Spleen (tissue), 7 donors: Measurements from ENCODE around the gene PERCC1.

Experiments used
- POLR2A ChIP-seq, 3 donors: fragments of 450-650 bp; IDR thresholded peaks; one replicate each; pipeline ENCODE4 v1.5.1; 2017; ENCODE audit warnings: antibody characterized with exemption in 3 of 3, mild to moderate bottlenecking in 1 of 3
- POLR2AphosphoS5 ChIP-seq, 3 donors: sonication (generic); formaldehyde crosslinking; IDR thresholded peaks; one replicate each; pipeline ENCODE4 v1.5.1; 2017; ENCODE audit warnings: antibody characterized with exemption in 3 of 3
- TF ChIP-seq, protein P1 (sequence below), 11 experiments: fragments of 200-600 bp in 7 of 11; fragments of 450-650 bp in 4 of 11; sonication (generic) in 4 of 11; IDR thresholded peaks in 8 of 11; conservative IDR thresholded peaks in 3 of 11; 1 replicate in 7 of 11; 2 replicates in 4 of 11; pipeline versions ENCODE4 v1.4.0 to v1.8.0; 2016 to 2021; ENCODE audit warnings: antibody characterized with exemption in 11 of 11, inconsistent platforms in 4 of 11, mild to moderate bottlenecking in 1 of 11
- donor health status: DM: no; HTN: no; CAD: no; lungs with moderate emphysema.
- donor health status: DM: no; HTN: no; CAD: no.
- donor health status: DM: no; HTN: no; CAD: no.

DNA sequence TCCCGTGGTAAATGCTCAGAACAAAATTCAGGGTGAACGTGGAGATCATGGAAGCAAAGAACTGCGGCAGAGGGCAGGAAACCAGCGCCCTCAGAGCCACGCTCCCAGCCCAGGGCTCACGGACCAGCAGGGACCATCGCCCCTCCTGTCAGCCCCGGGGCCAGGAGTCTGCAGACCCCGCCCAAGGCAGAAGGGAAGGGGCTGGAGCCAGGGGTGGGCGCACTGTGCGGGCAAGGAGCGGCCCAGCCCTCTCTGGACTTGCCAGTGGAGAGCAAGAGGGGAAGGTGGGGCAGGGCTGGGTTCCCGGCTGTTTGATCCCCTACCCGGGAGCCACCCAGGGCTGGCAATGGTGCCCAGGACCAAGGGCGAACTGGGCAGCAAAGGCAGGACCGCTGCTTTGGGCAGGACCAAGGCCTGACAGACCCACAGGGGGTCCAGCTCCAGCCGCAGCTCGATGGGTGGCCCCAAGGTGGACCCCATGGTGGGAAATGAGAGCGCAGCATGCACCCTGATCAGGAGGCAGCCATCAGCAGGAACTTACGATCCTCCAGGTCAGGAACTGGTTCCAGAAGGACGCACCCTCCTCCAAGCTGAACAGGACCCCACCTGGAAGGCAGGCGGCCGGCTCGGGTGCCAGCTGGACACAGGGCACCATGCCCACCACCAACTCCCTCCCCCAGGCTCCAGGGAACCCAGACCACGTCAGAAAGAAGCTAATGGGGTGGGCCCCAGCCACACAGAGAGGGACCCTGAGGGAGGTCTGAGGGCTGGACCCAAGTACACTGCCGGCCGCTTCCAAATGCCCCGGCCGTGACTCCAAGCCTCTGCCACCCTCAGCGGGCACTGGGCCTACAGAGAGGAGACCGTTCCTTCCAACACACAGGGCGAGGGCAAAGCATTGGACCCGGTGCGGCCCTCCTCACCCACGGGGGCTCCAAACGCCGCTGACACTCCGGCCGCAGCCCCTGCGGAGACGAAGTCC, 24.6 kb downstream of the PERCC1 start:
- TF ChIP-seq, protein P1, sequence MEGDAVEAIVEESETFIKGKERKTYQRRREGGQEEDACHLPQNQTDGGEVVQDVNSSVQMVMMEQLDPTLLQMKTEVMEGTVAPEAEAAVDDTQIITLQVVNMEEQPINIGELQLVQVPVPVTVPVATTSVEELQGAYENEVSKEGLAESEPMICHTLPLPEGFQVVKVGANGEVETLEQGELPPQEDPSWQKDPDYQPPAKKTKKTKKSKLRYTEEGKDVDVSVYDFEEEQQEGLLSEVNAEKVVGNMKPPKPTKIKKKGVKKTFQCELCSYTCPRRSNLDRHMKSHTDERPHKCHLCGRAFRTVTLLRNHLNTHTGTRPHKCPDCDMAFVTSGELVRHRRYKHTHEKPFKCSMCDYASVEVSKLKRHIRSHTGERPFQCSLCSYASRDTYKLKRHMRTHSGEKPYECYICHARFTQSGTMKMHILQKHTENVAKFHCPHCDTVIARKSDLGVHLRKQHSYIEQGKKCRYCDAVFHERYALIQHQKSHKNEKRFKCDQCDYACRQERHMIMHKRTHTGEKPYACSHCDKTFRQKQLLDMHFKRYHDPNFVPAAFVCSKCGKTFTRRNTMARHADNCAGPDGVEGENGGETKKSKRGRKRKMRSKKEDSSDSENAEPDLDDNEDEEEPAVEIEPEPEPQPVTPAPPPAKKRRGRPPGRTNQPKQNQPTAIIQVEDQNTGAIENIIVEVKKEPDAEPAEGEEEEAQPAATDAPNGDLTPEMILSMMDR (IDR thresholded peaks at IDR 0.05 in 8 of 11, conservative IDR thresholded peaks at IDR 0.05 in 3 of 11): no peak
- TF ChIP-seq POLR2AphosphoS5 (IDR thresholded peaks at IDR 0.05) (no peak), POLR2A (IDR thresholded peaks at IDR 0.05) (no peak)
